ENCODE data around the gene UBE2J2. TPM values are rescaled to one million over a fixed set of nuclear protein-coding genes. Genes with fewer than 3 reads are reported as not detected.

Gene UBE2J2
- total and polyA plus RNA-seq, 7 donors: 32.4 to 63.6 (median 34.2) TPM

DNA sequence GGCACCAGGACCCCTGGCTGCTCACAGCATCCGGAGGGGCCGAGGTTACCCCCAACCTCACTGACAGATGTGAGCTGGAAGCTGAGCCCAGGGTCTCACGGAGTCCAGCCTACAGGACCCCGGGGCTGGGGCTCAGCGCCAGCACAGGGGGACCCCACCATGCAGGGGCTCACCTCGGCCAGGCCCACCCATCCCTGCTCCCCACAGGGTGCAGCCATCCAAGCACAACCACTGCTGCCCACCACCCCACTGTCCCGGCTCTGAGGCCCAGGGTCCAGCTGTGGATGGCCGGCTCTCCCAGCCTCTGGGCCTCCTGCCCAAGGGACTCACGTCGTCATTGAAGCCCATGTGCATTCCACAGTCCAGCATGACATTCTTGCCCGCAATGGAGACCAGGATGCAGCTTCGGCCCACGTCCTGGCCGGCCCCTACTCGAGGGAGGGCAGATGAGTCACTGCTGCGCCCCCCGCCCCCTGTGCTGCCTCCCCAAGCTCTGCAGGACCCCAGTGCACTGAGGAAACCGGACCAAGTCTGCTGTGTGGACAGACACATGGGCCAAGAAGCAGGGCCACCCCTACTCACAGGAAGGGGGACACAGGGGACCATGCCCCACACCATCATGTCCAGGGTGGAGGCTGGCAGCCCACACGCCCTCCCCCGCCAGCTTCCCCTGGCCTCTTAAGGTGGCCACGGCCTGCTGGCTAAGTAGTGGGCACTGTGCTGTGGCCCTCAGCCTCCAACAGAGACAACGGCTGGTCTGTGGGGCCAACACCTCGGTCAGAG is 47.2 kb upstream of the UBE2J2 start:
- H3K4me1 ChIP-seq: peaks cover 3 to 81% (median 75%) of the 10 kb centered on the region in 4 donors
- no peaks in the 10 kb centered on the region for H3K9me3 ChIP-seq
- 87 to 90% methylated on average over 23 of the region's 23 CpGs for WGBS, 2 donors
- H3K27me3 ChIP-seq: no peaks in the 10 kb centered on the region
- peaks cover 0 to 37% (median 9%) of the 10 kb centered on the region in 4 donors for H3K36me3 ChIP-seq
- intact Hi-C loops (cut with DNase I): no loop called here
- no peak for TF ChIP-seq POLR2A (IDR thresholded peaks at IDR 0.05)
- no peak for TF ChIP-seq POLR2AphosphoS5 (IDR thresholded peaks at IDR 0.05)
- TF ChIP-seq, protein P1, sequence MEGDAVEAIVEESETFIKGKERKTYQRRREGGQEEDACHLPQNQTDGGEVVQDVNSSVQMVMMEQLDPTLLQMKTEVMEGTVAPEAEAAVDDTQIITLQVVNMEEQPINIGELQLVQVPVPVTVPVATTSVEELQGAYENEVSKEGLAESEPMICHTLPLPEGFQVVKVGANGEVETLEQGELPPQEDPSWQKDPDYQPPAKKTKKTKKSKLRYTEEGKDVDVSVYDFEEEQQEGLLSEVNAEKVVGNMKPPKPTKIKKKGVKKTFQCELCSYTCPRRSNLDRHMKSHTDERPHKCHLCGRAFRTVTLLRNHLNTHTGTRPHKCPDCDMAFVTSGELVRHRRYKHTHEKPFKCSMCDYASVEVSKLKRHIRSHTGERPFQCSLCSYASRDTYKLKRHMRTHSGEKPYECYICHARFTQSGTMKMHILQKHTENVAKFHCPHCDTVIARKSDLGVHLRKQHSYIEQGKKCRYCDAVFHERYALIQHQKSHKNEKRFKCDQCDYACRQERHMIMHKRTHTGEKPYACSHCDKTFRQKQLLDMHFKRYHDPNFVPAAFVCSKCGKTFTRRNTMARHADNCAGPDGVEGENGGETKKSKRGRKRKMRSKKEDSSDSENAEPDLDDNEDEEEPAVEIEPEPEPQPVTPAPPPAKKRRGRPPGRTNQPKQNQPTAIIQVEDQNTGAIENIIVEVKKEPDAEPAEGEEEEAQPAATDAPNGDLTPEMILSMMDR (IDR thresholded peaks at IDR 0.05): no peak
- TF ChIP-seq EP300 (IDR thresholded peaks at IDR 0.05): no peak
- peak overlapping the region in 3 of 4 donors; percentile 29 to 90 (median 85) for H3K27ac ChIP-seq
- DNase-seq: no peak
- H3K4me3 ChIP-seq: no peak overlapping the region

DNA sequence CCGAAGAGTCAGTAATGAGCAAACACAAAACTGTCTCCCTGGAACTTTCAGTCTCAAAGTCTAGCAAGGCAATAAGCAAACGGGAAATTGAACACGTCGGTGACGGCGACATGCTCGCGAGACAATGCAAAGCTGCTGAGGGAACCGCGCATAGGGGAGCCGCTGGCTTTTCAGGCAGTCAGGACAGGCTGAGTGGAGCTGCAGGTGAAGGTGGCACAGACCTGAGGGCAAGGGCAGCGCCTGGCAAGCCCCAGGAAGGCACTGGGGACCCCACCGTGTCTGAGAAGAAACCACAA is 45.9 kb upstream of the UBE2J2 start:
- Histone ChIP-seq H3K36me3 (peaks cover 6 to 43% (median 14%) of the 10 kb centered on the region in 4 donors), H3K27me3 (no peaks in the 10 kb centered on the region), H3K27ac (peak overlapping the region; percentile 29 to 90 (median 84)), H3K4me3 (no peak overlapping the region), H3K4me1 (peaks cover 3 to 78% (median 72%) of the 10 kb centered on the region in 4 donors), H3K9me3 (no peaks in the 10 kb centered on the region)
- TF ChIP-seq POLR2AphosphoS5 (IDR thresholded peaks at IDR 0.05) (no peak), POLR2A (IDR thresholded peaks at IDR 0.05) (no peak), EP300 (IDR thresholded peaks at IDR 0.05) (no peak)
- TF ChIP-seq, protein P1 (IDR thresholded peaks at IDR 0.05): no peak
- intact Hi-C loops (cut with DNase I): no loop called here
- WGBS, 2 donors: 88 to 95% methylated on average over 13 of the region's 13 CpGs
- no peak for DNase-seq

DNA sequence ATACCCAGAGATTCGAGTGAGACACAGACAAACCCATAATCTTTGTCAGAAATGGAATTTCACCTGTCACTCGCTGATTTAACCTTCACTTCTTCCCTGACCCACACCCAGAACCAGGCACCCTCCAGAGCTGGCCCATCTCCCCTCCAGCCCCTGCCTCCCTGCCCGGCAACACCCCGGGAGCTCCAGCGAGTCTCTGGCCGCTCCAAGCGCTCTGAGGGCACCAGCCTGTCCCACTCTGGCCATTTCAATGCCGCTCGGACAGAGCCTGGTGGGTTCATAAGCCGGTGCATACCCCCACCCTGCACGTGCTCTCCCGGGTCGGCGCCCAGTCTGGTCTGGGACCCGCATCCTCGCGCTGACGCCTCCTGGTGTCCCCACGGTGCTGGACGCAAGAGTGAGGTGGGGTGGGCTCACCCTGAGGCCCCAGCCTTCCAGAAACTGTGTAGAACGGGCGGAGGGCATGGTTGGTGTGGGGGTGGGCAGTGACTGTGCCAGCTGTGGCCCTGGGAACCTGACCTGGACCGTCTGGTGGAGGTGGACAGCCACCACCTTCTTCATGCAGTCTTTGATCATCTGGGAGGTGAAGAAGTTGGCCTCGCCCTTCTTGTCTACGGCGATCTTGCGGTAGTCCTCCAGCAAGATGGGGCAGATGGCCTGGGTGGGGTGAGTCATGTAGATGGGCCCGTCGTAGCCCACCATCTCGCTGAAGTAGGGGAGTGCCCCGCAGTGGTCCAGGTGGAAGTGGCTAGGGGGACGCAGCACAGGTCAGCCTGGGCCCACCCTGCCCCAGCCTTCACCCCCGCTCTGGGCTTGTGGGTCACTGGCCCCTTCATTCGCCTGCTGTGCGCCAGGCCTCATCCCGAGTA is 45.4 kb upstream of the UBE2J2 start:
- Histone ChIP-seq H3K36me3 (peaks cover 12 to 49% (median 20%) of the 10 kb centered on the region in 4 donors), H3K27ac (peak overlapping the region; percentile 84 to 90 (median 86))
- WGBS, 2 donors: 91 to 94% methylated on average over 36 of the region's 36 CpGs

DNA sequence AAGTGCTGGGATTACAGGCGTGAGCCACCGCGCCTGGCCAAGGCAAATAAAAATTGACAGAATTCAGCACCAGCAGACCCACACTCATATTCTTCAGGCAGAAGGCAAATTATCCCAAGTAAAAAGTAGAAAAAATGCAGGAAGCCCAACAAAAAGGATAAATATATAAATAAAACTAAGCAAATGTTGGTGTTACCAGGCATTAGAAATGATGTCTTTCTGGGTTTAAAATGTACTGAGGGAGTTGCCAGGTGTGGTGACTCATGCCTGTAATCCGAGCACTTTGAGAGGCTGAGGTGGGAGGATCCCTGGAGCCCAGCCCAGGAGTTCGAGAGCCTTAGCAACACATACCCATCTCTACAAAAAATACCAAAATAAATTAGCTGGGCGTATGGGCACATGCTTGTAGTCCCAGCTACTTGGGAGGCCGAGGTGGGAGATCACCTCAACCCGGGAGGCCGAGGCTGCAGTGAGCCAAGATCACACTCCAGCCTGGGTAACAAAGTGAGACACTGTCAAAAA is 44.5 kb upstream of the UBE2J2 start:
- WGBS, 2 donors: 55 to 71% methylated on average over 9 of the region's 9 CpGs
- Histone ChIP-seq H3K36me3 (peaks cover 20 to 57% (median 28%) of the 10 kb centered on the region in 4 donors), H3K4me1 (peaks cover 3 to 72% (median 66%) of the 10 kb centered on the region in 4 donors), H3K27ac (peak overlapping the region; percentile 84 to 90 (median 86)), H3K27me3 (no peaks in the 10 kb centered on the region), H3K9me3 (no peaks in the 10 kb centered on the region), H3K4me3 (no peak overlapping the region)
- peak; percentile 97 for DNase-seq
- TF ChIP-seq, protein P1 (IDR thresholded peaks at IDR 0.05): no peak
- peak in 3 of 4 donors; percentile 27 to 59 (median 43) for TF ChIP-seq POLR2AphosphoS5 (IDR thresholded peaks at IDR 0.05)
- intact Hi-C loops (cut with DNase I): no loop called here

More for the DNA sequence above, 45.4 kb upstream of the UBE2J2 start:
- no peak overlapping the region for H3K4me3 ChIP-seq
- TF ChIP-seq, protein P1 (IDR thresholded peaks at IDR 0.05): no peak
- no peak for TF ChIP-seq EP300 (IDR thresholded peaks at IDR 0.05)
- no peak for TF ChIP-seq POLR2A (IDR thresholded peaks at IDR 0.05)
- no peak for TF ChIP-seq POLR2AphosphoS5 (IDR thresholded peaks at IDR 0.05)
- no peaks in the 10 kb centered on the region for H3K9me3 ChIP-seq
- H3K4me1 ChIP-seq: peaks cover 3 to 78% (median 72%) of the 10 kb centered on the region in 4 donors
- H3K27me3 ChIP-seq: no peaks in the 10 kb centered on the region
- intact Hi-C loops (cut with DNase I): no loop called here
- no peak for DNase-seq
